Neural cell (in vitro differentiated cells): ENCODE data around the gene EQTN.

ENCODE experiments used
- CTCF ChIP-seq: fragments of 450-650 bp; IDR thresholded peaks from 2 replicates; pipeline ENCODE4 v1.5.1; 2014; ENCODE audit warnings: antibody characterized with exemption, mild to moderate bottlenecking, moderate library complexity; ENCODE audit not compliant: poor library complexity, severe bottlenecking
- EP300 ChIP-seq: fragments of 450-650 bp; conservative IDR thresholded peaks from 2 replicates; pipeline ENCODE4 v1.6.1; 2014; ENCODE audit warnings: antibody characterized with exemption, mild to moderate bottlenecking, moderate library complexity; ENCODE audit not compliant: poor library complexity, severe bottlenecking
- EZH2 ChIP-seq: fragments of 200-600, 300-800 bp; shearing (Covaris generic), sonication (generic); IDR thresholded peaks from 2 replicates; pipeline ENCODE4 v1.6.1; 2014; ENCODE audit warnings: antibody characterized with exemption, low read length, borderline replicate concordance, mild to moderate bottlenecking; ENCODE audit not compliant: insufficient read depth, poor library complexity, severe bottlenecking
- MXI1 ChIP-seq: fragments of 450-650 bp; conservative IDR thresholded peaks from 2 replicates; pipeline ENCODE4 v1.6.1; 2014; ENCODE audit warnings: antibody characterized with exemption, mild to moderate bottlenecking; ENCODE audit not compliant: poor library complexity, severe bottlenecking
- POLR2AphosphoS5 ChIP-seq: IDR thresholded peaks from 2 replicates; pipeline ENCODE4 v1.6.1; 2012
- RAD21 ChIP-seq: fragments of 450-650 bp; conservative IDR thresholded peaks from 2 replicates; pipeline ENCODE4 v1.6.1; 2014; ENCODE audit warnings: antibody characterized with exemption, mild to moderate bottlenecking, moderate library complexity
- SMC3 ChIP-seq: fragments of 450-650 bp; conservative IDR thresholded peaks from 2 replicates; pipeline ENCODE4 v1.6.1; 2014; ENCODE audit warnings: antibody characterized with exemption, mild to moderate bottlenecking, moderate library complexity; ENCODE audit not compliant: poor library complexity
- TAF1 ChIP-seq: IDR thresholded peaks from 2 replicates; pipeline ENCODE4 v1.6.1; 2012; ENCODE audit warnings: low read depth
- TF ChIP-seq, protein P1 (sequence below): IDR thresholded peaks from 2 replicates; pipeline ENCODE4 v1.6.1; 2012; ENCODE audit warnings: borderline replicate concordance

- TF ChIP-seq EZH2, result no peak
- no peak for TF ChIP-seq CTCF
- TF ChIP-seq MXI1, result no peak
- TF ChIP-seq POLR2AphosphoS5, result no peak
- TF ChIP-seq RAD21, result no peak
- TF ChIP-seq, protein P1, sequence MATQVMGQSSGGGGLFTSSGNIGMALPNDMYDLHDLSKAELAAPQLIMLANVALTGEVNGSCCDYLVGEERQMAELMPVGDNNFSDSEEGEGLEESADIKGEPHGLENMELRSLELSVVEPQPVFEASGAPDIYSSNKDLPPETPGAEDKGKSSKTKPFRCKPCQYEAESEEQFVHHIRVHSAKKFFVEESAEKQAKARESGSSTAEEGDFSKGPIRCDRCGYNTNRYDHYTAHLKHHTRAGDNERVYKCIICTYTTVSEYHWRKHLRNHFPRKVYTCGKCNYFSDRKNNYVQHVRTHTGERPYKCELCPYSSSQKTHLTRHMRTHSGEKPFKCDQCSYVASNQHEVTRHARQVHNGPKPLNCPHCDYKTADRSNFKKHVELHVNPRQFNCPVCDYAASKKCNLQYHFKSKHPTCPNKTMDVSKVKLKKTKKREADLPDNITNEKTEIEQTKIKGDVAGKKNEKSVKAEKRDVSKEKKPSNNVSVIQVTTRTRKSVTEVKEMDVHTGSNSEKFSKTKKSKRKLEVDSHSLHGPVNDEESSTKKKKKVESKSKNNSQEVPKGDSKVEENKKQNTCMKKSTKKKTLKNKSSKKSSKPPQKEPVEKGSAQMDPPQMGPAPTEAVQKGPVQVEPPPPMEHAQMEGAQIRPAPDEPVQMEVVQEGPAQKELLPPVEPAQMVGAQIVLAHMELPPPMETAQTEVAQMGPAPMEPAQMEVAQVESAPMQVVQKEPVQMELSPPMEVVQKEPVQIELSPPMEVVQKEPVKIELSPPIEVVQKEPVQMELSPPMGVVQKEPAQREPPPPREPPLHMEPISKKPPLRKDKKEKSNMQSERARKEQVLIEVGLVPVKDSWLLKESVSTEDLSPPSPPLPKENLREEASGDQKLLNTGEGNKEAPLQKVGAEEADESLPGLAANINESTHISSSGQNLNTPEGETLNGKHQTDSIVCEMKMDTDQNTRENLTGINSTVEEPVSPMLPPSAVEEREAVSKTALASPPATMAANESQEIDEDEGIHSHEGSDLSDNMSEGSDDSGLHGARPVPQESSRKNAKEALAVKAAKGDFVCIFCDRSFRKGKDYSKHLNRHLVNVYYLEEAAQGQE, result no peak
- no peak for TF ChIP-seq SMC3
- TF ChIP-seq TAF1, result no peak
- TF ChIP-seq EP300, result no peak
These were observed 35.3 kb downstream of the EQTN start for GRCh38 chr9:27261517-27262211.
